HG03354 (cell line): Measurements from ENCODE around the gene INTU.

Experiments used
- ATAC-seq: cut with Tn5 transposase; IDR thresholded peaks from one replicate; pipeline ENCODE4 v1.9.1; 2021; ENCODE audit warnings: mild to moderate bottlenecking; ENCODE audit not compliant: unreplicated experiment, poor library complexity, severe bottlenecking

The INTU gene

GRCh38 chr4:127734976-127735375 is 102.2 kb downstream of the INTU start:
- ATAC-seq: no peak

GRCh38 chr4:127737295-127737694 is 104.5 kb downstream of the INTU start:
- no peak for ATAC-seq

DNA sequence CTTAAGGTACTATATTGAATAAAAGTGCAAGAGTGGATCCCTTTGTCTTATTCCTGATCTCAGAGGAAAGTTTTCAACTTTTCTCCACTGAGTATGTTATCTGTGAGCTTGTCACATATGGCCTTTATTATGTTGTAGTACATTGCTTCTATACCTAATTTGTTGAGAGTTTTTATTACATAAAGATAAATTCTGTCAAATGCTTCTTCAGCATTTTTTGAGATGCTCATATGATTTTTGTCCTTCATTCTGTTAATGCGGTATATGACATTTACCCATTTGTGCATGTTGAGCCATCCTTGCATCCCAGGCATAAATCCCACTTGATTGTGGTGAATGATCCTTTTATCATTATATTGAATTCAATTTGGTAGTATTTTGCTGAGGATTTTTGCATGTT is 108.5 kb downstream of the INTU start:
- ATAC-seq: no peak

DNA sequence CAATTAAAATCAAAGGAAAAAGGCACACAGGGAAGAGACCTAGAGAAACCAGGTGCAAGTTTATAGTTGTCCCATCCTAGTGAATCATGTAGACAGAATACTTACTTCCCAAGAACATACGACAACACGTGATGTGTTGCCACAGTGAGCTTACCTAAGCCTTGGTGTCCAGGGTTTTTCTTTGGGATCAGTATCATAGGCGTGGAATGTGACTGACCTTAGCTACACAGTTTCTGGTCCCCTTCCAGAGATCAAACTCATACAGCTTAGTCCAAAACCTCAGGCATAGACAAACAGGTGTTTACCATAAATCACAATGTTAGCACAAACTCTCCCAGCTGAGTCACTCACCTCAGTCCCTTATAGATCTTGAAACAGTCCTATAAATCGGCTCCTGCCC is 115.1 kb downstream of the INTU start:
- no peak for ATAC-seq

GRCh38 chr4:127748957-127749356 is 116.2 kb downstream of the INTU start:
- ATAC-seq: no peak

GRCh38 chr4:127756906-127757305 is 124.1 kb downstream of the INTU start:
- no peak for ATAC-seq

GRCh38 chr4:127759228-127759820 is 126.6 kb downstream of the INTU start:
- peak; percentile 91 for ATAC-seq

DNA sequence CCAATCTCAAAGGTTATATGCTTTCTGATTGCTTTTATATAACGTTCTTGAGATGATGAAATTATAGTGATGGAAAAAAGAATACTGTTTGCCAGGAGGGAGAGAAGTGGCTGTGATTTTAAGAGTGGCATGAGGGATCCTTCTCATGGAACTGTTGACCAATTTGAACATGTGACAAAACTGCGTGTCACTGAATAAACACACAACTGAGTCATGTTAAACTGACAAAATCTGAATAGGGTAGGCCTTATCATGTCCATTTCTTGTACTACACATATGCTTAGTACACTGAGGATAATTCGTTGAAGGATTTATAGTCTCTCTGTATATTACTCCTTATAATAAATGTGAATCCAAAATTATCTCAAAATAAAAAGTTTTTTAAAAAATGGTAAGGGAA is 127.1 kb downstream of the INTU start:
- ATAC-seq: peak; percentile 21

DNA sequence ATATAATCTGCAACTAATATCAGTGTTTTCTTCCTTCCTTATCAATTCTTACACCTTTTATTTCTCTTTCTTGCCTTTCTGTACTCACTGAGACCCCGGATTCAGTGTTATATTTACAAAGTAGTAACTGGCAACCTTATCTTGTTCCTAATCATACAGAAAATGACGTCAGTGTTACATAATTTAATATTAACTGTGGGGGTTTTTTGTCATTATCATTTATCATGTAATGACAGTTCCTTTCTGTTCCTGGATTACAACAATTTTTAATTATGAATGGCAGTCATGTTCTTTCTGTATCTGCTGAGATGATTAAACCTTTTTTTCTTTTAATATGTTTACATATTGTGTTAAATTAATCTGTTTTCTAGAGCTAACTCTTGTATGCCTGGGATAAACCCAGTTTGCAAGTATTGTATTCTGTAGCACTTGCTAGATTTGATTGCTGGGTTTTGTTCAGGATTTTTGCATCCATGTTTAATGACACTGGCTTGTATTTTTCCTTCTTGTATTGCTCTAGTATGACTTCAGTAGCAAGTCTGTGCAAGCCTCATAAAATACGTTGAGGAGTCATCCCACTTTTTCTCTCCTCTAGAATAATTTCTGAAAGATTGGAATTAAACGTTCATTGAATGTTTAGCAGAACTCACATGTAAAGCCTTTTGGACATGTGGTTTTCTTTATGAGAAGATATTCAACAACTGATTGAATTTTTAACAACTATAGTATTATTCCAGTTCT is 138.9 kb downstream of the INTU start:
- ATAC-seq: no peak

GRCh38 chr4:127772769-127773671 is 140.3 kb downstream of the INTU start:
- no peak for ATAC-seq

DNA sequence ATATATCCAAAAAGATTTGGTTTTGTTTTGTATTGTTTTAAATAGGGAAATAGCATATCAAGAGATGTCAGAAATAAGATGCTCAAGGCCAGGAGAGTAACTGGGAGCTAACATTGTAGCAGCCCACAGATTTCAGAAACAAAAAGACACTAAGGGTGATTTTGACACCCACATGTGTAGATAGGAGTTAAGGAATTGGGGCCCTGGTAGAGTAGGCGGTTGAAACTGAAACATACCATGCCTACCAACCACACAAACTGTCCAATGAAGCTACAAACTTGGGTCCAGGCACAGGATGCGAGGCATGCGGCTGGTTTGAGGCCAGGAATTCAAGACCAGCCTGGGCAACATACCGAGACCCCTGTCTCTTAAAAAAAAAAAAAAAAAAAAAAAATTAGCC is 143.1 kb downstream of the INTU start:
- no peak for ATAC-seq
